Calu3 (cell line): Measurements from ENCODE around the gene SCN1A. TPM values are rescaled to one million over a fixed set of nuclear protein-coding genes. Genes with fewer than 3 reads are reported as not detected.

ENCODE experiments used
- BruUV-seq: library from RNA; stranded (reverse); fragments of 400-500 nt; replicated peaks from 2 replicates; lab custom pipeline; 2021; lab: Mats Ljungman, UMichigan
- CTCF ChIA-PET: fragments of 300-600 bp; sonication (Branson Sonifier 250); formaldehyde crosslinking; loops from one replicate; lab custom pipeline; 2022; ENCODE audit warnings: antibody characterized with exemption; lab: Charles Lee
- DNase-seq: peaks from one replicate; pipeline ENCODE4 v3.0.0; 2022
- H3K27ac Mint-ChIP-seq: one replicate; pipeline ENCODE4 v1.8.0; 2022; ENCODE audit warnings: mixed read lengths; ENCODE audit not compliant: unreplicated experiment
- H3K27me3 Mint-ChIP-seq: one replicate; pipeline ENCODE4 v1.8.0; 2022; ENCODE audit warnings: mixed read lengths; ENCODE audit not compliant: unreplicated experiment
- H3K36me3 Mint-ChIP-seq: one replicate; pipeline ENCODE4 v1.8.0; 2022; ENCODE audit warnings: mild to moderate bottlenecking, moderate library complexity, mixed read lengths; ENCODE audit not compliant: insufficient read depth, unreplicated experiment
- H3K4me1 Mint-ChIP-seq: one replicate; pipeline ENCODE4 v1.8.0; 2022; ENCODE audit warnings: mild to moderate bottlenecking, low read depth, mixed read lengths; ENCODE audit not compliant: unreplicated experiment
- H3K4me3 Mint-ChIP-seq: one replicate; pipeline ENCODE4 v1.8.0; 2022; ENCODE audit warnings: mild to moderate bottlenecking, low read depth, moderate library complexity, mixed read lengths; ENCODE audit not compliant: unreplicated experiment
- H3K9me3 Mint-ChIP-seq: one replicate; pipeline ENCODE4 v1.8.0; 2022; ENCODE audit warnings: low read depth, mixed read lengths; ENCODE audit not compliant: unreplicated experiment
- intact Hi-C: fragments of 100-400 bp; cut with micrococcal nuclease; formaldehyde crosslinking; loops from one replicate; pipeline ENCODE4 v1.10.0; 2022; ENCODE audit not compliant: unreplicated experiment
- total RNA-seq: library from RNA; stranded (reverse); gene quantifications from 2 replicates; pipeline ENCODE4 v1.2.3, GENCODE V29; 2022
- TF ChIP-seq, protein P1 (sequence below): fragments of 200-600 bp; IDR thresholded peaks from one replicate; pipeline ENCODE4 v1.8.0; 2022; ENCODE audit warnings: antibody characterized with exemption; ENCODE audit not compliant: unreplicated experiment

The SCN1A gene
- total RNA-seq, 1 experiment from 2014 or later, result not detected

DNA sequence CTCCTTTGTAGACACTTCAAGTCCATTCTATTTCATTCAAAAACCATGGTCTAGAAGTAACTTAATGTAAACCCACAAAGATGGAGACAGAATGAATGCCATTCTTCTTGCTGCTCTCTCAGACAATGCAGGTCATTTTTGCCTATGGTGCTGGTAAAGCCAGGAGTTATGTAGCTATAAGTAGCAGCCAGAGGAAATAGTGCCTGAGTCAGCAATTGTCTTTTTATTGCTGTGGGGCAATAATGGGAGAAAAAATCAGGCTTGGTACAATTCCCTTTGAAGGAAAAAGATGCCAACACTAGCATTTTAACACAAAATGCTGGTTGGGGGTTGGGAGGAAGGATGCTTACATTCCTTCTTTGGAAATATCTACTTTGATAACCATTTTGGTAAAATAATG is 43.5 kb downstream of the SCN1A start:
- H3K27ac Mint-ChIP-seq, result no peak overlapping the region
- CTCF ChIA-PET, result no interaction called here
- no TSS peak for BruUV-seq

DNA sequence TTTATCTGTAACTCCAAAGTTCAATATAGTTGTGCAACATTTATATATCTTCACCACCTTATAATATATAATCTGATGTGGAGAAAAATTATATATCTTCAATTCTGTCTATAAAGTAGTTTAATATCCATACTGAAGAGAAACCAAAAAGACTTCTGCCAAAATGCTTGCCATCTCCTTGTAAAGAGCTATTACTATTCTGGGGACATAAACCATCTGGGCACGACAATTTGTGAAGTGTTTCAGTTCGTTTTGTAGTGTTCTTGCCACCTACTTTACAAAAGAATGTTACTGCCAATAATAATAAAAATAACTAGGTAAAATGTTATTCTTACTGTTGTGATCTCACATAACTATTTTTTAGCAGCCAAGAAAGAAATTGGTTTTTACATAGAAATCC is 45.1 kb downstream of the SCN1A start:
- intact Hi-C loops, result no loop called here
- TF ChIP-seq, protein P1, sequence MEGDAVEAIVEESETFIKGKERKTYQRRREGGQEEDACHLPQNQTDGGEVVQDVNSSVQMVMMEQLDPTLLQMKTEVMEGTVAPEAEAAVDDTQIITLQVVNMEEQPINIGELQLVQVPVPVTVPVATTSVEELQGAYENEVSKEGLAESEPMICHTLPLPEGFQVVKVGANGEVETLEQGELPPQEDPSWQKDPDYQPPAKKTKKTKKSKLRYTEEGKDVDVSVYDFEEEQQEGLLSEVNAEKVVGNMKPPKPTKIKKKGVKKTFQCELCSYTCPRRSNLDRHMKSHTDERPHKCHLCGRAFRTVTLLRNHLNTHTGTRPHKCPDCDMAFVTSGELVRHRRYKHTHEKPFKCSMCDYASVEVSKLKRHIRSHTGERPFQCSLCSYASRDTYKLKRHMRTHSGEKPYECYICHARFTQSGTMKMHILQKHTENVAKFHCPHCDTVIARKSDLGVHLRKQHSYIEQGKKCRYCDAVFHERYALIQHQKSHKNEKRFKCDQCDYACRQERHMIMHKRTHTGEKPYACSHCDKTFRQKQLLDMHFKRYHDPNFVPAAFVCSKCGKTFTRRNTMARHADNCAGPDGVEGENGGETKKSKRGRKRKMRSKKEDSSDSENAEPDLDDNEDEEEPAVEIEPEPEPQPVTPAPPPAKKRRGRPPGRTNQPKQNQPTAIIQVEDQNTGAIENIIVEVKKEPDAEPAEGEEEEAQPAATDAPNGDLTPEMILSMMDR, result no peak
- no peak overlapping the region for H3K27ac Mint-ChIP-seq
- no peaks in the 10 kb centered on the region for H3K4me1 Mint-ChIP-seq
- CTCF ChIA-PET, result interaction anchor here (0.5 kb wide), 1 partner anchor 99 kb away, joined by 3 read pairs; no protein-coding TSS in a partner anchor
- no peaks in the 10 kb centered on the region for H3K27me3 Mint-ChIP-seq
- no peaks in the 10 kb centered on the region for H3K36me3 Mint-ChIP-seq
- no peak overlapping the region for H3K4me3 Mint-ChIP-seq
- no TSS peak for BruUV-seq
- no peaks in the 10 kb centered on the region for H3K9me3 Mint-ChIP-seq
- DNase-seq, result no peak

More for the DNA sequence above, 43.5 kb downstream of the SCN1A start:
- intact Hi-C loops, result no loop called here
- Mint-ChIP-seq H3K4me3 (no peak overlapping the region), H3K36me3 (no peaks in the 10 kb centered on the region), H3K4me1 (no peaks in the 10 kb centered on the region), H3K27me3 (no peaks in the 10 kb centered on the region), H3K9me3 (no peaks in the 10 kb centered on the region)
- no peak for DNase-seq
- TF ChIP-seq, protein P1, result no peak

DNA sequence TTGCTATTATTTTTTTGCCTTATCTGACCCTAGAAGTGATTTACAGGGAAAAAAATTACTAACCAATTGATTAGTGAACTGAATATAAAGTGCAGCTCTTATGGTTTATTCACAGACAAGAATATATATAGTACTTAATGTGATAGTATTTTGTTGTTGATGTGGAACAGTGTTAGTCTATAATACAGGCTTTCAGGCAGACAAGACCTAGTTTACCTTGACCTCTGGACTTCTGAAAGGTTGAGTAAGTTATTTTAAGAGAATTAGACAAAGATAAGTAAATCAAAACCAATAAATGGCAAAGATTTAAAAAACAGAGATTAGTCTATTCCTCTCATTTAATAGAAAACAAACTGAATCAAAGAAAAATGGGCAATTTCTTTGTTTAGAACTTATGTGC is 46.0 kb downstream of the SCN1A start:
- H3K36me3 Mint-ChIP-seq, result no peaks in the 10 kb centered on the region
- no peak for DNase-seq
- H3K4me1 Mint-ChIP-seq, result no peaks in the 10 kb centered on the region
- H3K27ac Mint-ChIP-seq, result no peak overlapping the region
- peaks cover 4% of the 10 kb centered on the region for H3K9me3 Mint-ChIP-seq
- intact Hi-C loops, result no loop called here
- no peaks in the 10 kb centered on the region for H3K27me3 Mint-ChIP-seq
- BruUV-seq, result no TSS peak
- no peak overlapping the region for H3K4me3 Mint-ChIP-seq
- CTCF ChIA-PET, result no interaction called here
- TF ChIP-seq, protein P1, result no peak

DNA sequence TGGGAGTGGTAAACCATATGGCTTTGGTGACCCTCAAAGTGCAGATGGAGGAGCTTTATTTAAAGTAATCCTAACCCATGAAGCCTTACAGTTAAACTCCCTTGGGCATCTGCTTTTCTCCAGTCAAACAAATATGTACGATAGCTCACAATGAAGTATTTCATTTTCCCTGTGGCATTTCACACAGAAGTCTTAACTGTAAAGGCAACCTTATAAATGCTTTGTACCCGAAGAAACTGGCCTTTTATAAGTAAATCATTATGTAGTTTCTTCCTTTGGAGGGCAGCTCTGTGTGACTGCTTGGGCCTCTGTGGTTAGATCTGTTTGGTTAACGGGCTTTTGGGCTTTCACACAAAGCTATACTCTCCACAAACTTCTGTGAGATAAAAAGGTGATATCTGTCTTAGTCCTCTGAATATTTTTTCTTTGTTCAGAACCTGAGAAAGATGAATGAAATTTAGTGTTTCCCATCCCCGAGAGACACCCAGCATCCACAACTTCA is 46.6 kb downstream of the SCN1A start:
- DNase-seq, result no peak
- H3K36me3 Mint-ChIP-seq, result no peaks in the 10 kb centered on the region
- no peak overlapping the region for H3K27ac Mint-ChIP-seq
- intact Hi-C loops, result no loop called here
- H3K9me3 Mint-ChIP-seq, result peaks cover 4% of the 10 kb centered on the region
- BruUV-seq, result no TSS peak
- CTCF ChIA-PET, result no interaction called here
- TF ChIP-seq, protein P1, result no peak
- no peak overlapping the region for H3K4me3 Mint-ChIP-seq
- H3K27me3 Mint-ChIP-seq, result no peaks in the 10 kb centered on the region
- no peaks in the 10 kb centered on the region for H3K4me1 Mint-ChIP-seq
